HG03025 (cell line): ENCODE measurements around the gene TMEM200C.

ENCODE experiments used
- ATAC-seq: cut with Tn5 transposase; IDR thresholded peaks from one replicate; pipeline ENCODE4 v1.9.1; 2021; ENCODE audit warnings: mild to moderate bottlenecking, moderate library complexity; ENCODE audit not compliant: unreplicated experiment, low FRiP score

Gene TMEM200C

DNA sequence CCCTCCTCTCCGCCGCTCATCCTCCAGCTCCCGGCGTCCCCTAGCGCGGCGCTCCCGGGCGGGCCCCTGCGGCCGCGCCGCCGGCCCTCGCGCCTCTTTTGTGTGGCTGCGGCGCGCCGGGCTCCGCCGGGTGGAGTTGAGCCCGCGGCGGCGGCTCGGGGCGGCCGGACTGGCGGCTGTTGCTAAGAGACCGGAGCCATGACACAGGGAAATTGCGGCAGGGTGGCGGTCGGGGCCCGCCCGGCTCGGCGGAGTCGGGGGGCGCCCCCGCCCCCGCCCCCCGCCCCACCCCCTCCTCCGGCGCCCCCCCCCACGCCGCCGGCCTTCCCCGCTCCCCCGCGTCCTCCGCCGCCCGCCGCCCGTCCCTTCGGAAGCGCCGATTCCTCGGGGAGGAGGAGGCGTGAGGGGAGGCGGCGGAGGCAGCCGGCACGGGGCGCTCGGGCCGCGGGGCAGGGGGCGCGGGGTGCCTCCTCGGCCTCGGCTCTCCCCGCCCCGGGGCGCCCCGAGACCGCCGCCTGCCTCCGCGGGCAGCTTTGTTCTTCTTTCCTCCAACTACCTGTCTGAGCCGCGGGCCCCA, at the start of gene TMEM200C:
Gene TMEM200C (minus strand): TSS at position 224 of the 577 bp plus-strand sequence. CDS start 3,459 bp downstream, outside the sequence.
- ATAC-seq: no peak

DNA sequence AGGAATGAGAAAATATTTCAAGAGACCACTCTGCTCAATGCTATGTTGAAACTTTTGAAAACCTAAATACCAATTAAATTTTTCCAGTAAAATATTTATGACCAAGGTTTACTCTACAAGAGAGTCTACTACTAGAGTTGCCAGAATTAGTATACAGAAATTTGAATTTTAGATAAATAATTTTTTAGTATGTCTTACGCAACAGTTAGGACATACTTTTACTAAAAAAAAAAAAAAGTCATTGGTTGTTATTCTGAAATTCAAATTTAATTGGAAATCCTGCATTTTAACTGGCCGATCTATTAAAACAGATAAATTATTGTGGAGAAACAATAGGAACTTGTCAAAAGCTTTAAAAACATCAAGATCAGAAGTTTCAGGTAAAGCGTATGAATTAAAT, 49.1 kb upstream of the TMEM200C start:
- no peak for ATAC-seq

GRCh38 chr18:5943514-5943913, 48.2 kb upstream of the TMEM200C start:
- no peak for ATAC-seq

DNA sequence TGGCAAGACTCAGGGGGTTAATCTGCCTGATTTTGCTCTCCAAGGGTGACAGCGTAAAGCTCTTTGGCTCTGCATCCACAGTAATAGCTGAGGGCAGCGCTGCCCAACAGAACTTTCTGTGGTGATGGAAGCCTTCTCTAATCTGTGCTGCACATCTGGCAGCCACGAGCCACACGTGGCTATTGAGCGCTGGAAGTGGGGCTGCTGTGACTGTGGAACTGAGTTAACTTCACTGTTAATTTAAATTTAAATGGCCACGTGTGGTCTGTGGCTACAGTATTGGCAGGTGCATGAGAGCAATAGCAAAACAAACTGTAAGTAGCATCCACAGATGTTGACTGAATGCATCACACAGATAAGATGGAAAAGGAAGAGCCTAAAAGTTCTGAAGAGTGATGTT, 47.3 kb upstream of the TMEM200C start:
- no peak for ATAC-seq

- no peak for ATAC-seq
These were observed 46.6 kb upstream of the TMEM200C start for GRCh38 chr18:5941890-5942289.

DNA sequence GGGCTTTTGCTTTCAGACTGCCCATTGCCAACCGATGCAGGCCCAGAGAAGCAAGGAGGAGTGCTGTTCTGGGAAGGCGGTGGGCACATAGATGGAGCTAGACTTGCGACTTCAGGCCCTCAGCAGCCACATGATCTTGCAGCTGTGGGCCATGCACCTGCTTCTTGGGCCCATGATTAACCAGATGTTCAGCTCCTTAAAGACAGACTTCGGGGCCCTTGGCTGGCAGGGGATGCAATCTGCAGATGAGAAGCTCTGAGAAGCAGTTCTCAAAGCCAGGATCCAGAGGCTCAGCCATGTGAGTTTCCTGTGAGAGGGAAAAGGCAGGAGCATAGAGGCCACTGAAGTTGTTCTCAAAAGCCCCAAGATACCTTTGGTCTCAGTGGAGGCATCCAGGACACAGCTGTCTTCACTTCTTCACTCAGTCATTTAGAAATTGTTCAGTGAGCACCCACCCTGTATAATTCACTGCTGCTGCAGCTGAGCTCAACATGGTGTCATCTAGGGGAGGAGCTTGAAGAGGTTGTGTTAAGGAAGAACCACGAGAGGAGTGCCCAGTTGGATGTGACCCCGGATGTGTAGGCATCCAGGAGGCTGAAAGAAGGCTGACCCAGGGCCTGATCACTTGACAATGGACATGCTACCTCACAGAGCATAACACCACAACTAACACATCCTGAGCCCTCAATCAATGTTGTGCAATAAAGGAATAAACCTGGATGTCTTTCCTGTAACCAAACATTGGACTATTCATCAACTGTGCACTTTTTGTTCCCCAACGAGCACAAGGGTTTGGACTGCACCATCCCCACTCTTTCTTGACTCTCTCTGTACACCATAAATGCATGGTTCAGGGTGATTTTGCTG, 44.7 kb upstream of the TMEM200C start:
- no peak for ATAC-seq

- ATAC-seq: no peak
These were observed 42.5 kb upstream of the TMEM200C start for GRCh38 chr18:5937795-5938194.

DNA sequence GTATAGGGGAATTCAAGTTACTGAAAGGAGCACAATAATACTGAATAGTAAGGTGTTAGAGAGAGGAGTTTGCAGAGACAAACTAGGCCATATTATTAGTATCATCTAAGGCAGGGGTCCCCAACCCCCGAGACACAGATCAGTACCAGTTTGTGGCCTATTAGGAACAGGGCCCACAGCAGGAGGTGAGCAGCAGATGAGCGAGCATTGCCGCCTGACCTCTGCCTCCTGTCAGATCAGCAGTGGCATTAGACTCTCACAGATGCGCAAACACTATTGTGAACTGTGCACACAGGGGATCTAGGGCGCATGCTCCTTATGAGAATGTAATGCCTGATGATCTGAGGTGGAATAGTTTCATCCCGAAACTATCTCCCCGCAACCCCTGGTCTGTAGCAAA, 41.8 kb upstream of the TMEM200C start:
- no peak for ATAC-seq

DNA sequence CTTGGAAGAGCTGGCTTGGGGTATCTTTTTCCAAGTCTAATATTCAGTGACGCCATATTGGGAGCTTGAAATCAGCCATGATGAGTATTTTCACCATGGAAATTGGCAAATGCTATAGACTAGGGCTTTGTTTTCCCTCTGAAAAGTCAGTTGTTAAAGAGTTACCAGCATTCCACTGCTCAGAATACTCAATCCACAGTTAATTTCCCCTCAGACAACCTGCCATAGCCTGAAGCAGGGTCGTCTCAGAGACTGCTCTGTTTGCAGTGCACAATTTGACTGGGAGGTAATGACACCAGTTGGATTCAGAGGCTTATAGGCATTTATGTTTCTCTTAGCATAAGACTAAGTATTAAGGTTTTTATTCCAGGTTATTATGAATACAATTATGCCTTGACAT, 35.5 kb upstream of the TMEM200C start:
- ATAC-seq: no peak

GRCh38 chr18:5918205-5918858, 23.0 kb upstream of the TMEM200C start:
- no peak for ATAC-seq

- ATAC-seq: no peak
These were observed 19.6 kb upstream of the TMEM200C start for GRCh38 chr18:5914951-5915350.

GRCh38 chr18:5914016-5914415, 18.7 kb upstream of the TMEM200C start:
- no peak for ATAC-seq

GRCh38 chr18:5912566-5912965, 17.2 kb upstream of the TMEM200C start:
- no peak for ATAC-seq

GRCh38 chr18:5909125-5909524, 13.8 kb upstream of the TMEM200C start:
- no peak for ATAC-seq

DNA sequence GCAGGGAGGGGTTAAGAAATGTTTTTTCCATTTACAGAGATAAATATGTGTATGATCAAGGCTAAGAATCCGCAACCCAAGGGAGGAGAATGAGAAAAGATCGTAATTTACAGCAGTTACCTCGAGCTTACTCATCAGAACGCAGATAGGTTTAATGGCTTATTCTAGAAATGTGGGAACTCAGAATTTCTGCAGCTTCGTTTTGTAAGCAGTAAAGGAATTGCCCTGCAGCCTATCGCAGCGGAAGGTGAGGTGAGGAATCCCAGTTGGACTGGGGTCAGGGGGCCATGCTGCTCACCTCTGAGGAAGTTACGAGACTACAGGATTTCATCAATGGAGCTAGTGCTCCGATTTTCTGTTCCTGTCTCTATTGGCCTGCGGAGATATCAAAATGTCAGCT, 8.1 kb upstream of the TMEM200C start:
- ATAC-seq: no peak

- ATAC-seq: no peak
These were observed 4.9 kb upstream of the TMEM200C start for GRCh38 chr18:5900262-5900661.

DNA sequence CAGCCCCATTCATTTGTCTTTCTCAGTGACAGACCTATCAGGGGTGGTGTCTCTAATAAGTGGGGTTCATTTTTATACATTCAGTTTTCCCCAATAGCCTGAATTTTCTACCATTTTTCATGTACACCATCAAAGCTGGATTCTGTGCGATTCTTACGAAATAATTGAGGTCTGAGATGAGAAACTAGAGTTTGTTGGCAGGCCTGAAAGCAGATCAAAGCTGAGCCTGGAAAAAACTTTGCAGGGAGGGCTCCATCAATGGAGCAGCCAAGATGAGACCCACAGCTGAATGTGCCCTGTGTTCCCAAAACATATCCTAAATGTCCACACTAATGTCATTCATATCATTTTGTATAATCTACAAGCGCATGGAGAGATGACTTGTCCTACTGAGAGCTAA, 4.5 kb upstream of the TMEM200C start:
- ATAC-seq: no peak

- no peak for ATAC-seq
These were observed 786 bp upstream of the TMEM200C start for GRCh38 chr18:5895876-5896740.

- ATAC-seq: no peak
These were observed 567 bp downstream of the TMEM200C start for GRCh38 chr18:5894611-5895298.

DNA sequence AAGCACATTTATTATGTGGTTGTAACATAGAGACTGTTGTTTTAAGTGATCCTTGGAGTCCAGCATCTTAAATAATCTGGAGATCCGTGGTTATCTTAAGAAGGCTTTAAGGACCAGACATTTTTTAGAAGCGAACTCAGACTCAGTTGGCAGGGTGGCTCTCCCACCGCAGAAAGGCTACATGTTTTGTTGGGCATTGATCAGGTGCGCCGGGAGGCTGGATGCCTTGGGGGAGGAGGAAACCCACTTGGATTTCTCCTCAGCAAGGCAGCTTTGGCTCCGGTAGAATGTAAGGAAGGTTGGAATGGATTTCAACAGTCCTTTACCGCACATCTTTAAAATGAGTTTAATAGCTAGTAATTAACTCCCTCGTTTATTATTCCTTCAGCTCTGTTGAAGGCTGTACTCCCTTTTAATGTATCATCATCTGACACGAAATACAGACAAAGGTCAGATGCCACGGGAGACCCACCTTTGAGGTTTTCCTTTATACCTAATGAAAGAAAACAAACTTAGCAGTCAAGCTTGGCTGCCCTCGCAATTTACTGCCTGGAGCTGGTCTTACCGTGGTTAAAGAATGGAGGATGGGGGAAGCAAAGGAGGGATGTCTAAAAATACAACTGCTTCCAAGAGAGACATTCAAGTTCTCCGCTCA, 1.2 kb downstream of the TMEM200C start:
- ATAC-seq: no peak
